Left lobe of liver (tissue), 2 donors: ENCODE data around the gene CHCHD1. TPM values are rescaled to one million over a fixed set of nuclear protein-coding genes. Genes with fewer than 3 reads are reported as not detected.
"Not testable (repeated sequence)": the region's sequence is repeated elsewhere in the genome, so short reads cannot be mapped to it uniquely, and the experiment has no call there.

Source experiments
- ATAC-seq: fragments of 200-7000 bp; cut with Tn5 transposase; one replicate; pipeline ENCODE4 v1.9.1; 2020; ENCODE audit warnings: mild to moderate bottlenecking, moderate library complexity
- DNase-seq: peaks from one replicate; pipeline ENCODE4 v3.0.0-alpha.2; 2020; ENCODE audit warnings: low spot score
- total RNA-seq: library from RNA; stranded (reverse); gene quantifications from one replicate; pipeline ENCODE4 v1.2.1, GENCODE V29; 2021
- donor health status: DM: no; HTN: no; CAD: no; lungs with moderate emphysema.
- donor health status: DM: no; HTN: yes; CAD: no.

Gene CHCHD1
- total RNA-seq, 1 donor from 2014 or later, result 14.1 TPM

- ATAC-seq (no peak), DNase-seq (no peak)
These were observed 13.0 kb upstream of the CHCHD1 start for GRCh38 chr10:73768881-73769280.

DNA sequence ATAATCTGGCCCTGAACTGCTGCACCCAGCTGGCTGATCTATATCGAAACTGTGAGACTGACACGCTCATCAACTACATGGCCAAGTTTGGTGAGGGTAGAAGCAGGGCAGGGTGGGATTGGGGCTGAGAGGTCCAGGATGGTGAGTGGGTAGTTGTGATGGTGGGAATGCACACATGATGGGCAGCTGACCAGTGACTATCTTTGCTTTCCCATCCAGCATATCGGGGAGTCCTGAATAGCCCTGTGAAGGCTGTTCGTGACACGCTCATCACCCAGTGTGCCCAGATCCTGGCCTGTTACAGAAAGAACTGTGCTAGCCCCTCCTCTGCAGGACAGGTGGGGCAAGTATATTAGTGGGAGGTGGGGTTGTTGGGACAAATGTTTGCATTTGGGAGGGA, 12.5 kb upstream of the CHCHD1 start:
- DNase-seq (no peak), ATAC-seq (no peak)

DNA sequence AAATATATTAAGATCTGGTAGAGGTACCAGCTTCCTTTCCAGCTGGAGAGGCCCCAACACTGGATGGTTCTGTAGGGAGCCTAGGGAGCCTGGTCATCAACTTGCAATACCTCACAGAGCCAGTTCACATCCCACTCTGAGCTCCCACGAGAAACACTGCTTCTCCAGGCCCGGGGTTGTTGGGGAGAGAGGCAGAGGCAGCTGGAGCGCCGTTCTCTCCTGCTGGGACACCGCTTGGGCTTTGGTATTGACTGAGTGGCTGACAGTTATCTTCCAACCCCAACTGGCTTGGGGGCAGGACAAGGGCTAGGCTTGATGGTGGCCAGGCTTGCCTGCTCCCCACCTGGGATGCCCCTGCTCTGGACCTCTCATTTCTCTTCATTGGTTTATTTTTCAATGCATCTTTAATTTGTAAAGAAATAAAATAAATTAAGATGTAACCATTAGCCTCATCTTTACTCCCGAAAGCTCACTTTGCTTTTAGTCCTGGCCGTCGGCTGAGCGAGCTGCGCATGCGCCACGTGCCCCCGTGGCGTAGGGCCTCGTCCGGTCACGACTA, 10.0 kb upstream of the CHCHD1 start:
- ATAC-seq (peak; percentile 7), DNase-seq (no peak)

DNA sequence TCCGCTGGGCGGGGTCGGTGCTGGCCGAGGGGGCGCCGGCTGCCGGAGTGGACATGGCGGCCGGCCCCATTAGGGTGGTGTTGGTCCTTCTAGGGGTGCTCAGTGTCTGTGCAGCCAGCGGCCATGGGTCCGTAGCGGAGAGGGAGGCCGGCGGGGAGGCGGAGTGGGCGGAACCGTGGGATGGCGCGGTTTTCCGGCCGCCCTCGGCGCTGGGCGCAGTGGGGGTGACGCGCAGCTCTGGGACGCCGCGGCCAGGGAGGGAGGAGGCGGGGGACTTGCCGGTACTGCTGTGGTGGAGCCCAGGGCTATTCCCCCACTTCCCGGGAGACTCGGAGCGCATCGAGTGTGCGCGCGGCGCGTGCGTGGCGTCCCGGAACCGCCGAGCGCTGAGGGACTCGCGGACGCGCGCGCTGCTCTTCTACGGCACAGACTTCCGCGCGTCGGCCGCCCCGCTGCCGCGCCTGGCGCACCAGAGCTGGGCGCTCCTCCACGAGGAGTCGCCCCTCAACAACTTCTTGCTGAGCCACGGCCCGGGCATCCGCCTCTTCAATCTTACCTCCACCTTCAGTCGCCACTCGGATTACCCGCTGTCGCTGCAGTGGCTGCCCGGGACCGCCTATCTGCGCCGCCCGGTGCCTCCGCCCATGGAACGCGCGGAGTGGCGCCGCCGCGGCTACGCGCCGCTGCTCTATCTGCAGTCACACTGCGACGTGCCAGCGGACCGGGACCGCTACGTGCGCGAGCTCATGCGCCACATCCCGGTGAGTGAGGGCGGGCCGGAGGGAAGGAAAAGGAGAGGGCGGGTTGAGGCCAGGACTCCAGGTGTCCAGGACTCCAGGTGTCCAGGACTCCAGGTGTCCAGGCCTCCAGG, 9.3 kb upstream of the CHCHD1 start:
- peak; percentile 83 for ATAC-seq
- DNase-seq, result peak; percentile 88

DNA sequence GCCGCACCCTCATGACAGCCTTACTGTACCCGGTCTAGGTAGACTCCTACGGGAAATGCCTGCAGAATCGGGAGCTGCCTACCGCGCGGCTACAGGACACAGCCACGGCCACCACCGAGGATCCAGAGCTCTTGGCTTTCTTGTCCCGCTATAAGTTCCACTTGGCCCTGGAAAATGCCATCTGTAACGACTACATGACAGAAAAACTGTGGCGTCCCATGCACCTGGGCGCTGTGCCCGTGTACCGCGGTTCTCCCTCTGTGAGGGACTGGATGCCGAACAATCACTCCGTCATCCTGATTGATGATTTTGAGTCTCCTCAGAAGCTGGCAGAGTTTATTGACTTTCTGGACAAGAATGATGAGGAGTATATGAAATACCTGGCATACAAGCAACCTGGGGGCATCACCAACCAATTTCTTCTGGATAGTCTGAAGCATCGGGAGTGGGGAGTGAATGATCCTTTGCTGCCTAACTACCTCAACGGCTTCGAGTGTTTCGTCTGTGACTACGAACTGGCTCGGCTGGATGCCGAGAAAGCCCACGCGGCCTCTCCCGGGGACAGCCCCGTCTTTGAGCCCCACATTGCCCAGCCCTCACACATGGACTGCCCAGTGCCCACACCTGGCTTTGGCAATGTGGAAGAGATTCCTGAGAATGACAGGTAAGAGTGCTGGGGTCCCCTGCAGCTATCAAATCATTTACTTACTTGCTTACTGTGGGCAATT, 8.5 kb upstream of the CHCHD1 start:
- no peak for DNase-seq
- peak; percentile 0 for ATAC-seq

DNA sequence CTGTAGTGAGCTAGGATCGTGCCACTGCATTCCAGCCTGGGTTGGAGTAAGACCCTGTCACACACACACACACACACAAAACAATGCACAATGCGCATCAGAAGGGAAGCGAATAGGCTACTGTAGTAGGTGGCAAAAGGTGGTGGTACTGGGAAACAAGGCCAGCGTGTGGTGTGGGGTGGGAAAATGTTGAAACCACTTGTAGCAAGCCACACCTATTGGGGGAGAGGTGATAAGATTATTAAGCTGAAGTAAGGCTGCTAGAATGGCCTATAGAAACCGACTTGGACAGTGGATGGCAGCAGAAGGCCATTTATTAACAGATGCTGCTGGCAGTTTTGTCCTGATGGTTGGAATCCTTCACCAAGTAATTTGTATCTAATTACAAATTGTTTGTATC, 7.2 kb upstream of the CHCHD1 start:
- DNase-seq (no peak), ATAC-seq (no peak)

DNA sequence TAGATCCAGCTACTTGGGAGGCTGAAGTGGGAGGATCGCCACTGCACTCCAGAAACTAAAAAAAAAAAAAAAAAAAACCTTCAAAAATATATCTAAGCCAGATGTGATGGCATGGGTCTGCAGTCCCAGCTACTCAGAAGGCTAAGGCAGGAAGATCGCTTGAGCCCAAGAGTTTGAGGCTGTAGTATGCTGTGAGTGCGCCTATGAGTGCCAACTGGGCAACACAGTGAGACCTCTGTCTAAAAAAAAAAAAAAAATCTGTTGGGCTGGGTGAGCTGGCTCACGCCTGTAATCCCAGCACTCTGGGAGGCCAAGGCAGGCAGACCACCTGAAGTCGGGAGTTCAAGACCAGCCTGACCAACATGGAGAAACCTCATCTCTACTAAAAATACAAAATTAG, 2.8 kb upstream of the CHCHD1 start:
- DNase-seq (no peak), ATAC-seq (no peak)

DNA sequence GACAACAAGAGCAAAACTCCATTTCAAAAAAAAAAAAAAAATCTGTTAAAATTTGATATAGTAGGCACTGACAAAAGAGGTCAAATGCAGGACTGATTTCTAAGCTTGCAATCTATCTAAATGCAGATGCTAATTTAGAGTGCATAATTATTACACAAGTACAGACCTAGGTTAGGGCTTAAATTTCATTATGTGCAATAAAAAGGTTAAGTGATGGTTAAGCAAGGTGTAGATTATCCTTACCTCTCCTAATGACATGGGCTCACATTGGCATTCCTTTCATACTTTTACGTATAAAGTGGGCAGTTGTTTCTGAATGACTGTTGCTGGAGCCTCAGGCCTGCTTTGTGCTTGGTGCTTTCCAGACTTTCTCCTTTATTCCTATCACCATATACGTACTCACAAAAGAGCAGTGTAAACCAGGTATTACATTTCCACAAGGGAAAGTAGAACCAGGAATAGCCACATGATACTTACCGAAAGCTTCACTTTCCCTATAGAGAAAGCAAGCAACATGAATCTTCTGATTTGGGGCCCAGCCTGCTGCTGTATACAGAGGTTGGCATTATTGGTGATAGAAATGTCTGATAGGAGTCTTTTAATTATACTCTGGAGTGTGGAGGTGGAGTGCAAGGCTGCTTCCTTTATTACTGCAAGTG, 2.2 kb upstream of the CHCHD1 start:
- ATAC-seq, result no peak

DNA sequence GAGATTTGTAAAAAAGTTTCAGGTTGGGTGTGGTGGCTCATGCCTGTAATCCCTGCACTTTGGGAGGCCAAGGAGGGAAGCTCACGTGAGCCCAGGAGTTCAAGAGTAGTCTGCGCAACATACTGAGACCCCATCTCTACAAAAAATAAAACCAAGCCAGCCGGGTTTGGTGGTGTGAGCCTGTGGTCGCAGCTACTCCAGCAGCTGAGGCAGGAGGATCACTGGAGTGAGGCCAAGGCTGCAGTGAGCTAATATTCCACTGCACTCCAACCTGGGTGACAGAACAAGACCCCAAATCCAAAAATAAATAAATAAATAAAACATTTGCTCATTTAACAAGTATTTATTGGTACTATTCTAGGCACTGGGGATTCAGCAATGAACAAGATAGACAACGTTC, 1.5 kb upstream of the CHCHD1 start:
- no peak for ATAC-seq
- DNase-seq, result no peak

More for the DNA sequence above, 2.2 kb upstream of the CHCHD1 start:
- no peak for DNase-seq

DNA sequence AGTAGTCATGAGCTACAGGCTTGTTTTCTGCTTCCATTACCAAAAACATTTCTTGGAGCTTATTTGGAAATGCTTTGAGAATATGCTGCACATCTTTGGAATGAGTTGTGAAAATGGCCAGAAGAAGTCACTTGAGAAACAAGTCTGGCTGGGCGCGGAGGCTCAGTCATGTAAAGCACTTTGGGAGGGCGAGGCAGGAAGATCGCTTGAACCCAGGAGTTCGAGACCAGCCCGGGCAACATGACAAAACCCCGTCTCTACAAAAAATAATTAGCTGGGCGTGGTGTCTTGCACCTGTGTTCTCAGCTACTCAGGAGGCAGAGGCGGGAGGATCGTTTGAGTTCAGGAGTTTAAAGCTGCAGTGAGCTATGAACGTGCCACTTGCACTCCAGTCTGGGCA, 882 bp upstream of the CHCHD1 start:
- no peak for DNase-seq
- ATAC-seq, result no peak

- DNase-seq, result no peak
- ATAC-seq, result no peak
These were observed 335 bp upstream of the CHCHD1 start for GRCh38 chr10:73781548-73781878.

GRCh38 chr10:73782749-73783085, 869 bp downstream of the CHCHD1 start:
- no peak for ATAC-seq
- no peak for DNase-seq

- ATAC-seq (peak; percentile 81), DNase-seq (peak; percentile 88)
These were observed 3.4 kb downstream of the CHCHD1 start, which contains the start of gene ZSWIM8 for GRCh38 chr10:73785211-73785720. TSS of gene ZSWIM8 (plus strand) at chr10:73785606. CDS start at chr10:73785879, 273 bp downstream.

DNA sequence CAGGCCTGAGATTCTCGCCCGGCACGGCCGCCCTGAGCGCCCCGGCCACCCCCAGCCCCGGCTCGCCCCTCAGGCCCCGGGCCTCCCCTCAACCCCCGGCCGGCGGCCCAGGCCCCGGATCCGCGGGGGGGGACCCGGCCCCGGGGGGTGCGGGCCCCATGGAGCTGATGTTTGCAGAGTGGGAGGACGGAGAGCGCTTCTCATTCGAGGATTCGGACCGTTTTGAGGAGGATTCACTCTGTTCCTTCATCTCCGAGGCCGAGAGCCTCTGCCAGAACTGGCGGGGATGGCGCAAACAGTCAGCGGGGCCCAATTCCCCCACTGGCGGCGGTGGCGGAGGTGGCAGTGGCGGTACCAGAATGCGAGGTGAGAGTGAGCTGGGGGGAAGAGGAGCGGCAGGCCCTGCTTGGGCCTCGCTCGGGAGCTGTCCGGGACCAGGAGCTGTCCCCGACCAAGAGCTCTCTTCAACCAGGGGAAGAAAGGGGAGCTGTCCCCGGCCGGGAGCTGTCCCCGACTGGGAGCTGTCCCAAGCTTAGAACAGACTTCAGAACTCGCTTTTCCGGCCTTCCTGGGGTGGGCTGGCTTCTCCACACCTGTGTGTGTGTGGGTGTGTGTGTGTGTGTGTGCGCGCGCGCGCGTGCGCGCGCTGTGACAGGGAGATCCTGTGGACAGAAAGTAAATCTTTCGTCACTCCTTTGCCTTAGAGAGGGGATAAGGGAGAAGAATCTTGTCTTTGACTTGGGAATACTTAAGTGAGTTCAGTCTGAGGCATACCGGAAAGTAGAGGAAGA, 4.1 kb downstream of the CHCHD1 start:
- ATAC-seq (peak; percentile 35), DNase-seq (peak; percentile 66)

DNA sequence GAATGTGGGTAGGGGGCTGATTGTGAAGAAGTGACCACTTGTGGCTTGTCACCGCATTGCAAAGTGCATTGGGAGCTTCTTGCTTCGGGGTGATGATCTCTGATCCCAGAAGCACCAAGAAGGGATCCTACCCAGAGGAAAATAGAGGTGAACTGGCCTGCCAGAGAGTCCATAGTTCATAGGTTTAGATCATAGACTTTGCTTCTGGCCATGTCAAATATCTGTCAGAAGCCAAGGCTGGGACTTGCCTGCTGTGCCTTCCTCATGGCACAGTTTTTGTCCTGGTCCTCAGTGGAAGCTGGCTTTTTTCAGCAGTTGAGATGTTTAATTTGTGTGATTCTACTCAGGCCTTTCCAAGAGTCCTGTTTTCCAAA, 4.7 kb downstream of the CHCHD1 start:
- ATAC-seq, result peak; percentile 51

DNA sequence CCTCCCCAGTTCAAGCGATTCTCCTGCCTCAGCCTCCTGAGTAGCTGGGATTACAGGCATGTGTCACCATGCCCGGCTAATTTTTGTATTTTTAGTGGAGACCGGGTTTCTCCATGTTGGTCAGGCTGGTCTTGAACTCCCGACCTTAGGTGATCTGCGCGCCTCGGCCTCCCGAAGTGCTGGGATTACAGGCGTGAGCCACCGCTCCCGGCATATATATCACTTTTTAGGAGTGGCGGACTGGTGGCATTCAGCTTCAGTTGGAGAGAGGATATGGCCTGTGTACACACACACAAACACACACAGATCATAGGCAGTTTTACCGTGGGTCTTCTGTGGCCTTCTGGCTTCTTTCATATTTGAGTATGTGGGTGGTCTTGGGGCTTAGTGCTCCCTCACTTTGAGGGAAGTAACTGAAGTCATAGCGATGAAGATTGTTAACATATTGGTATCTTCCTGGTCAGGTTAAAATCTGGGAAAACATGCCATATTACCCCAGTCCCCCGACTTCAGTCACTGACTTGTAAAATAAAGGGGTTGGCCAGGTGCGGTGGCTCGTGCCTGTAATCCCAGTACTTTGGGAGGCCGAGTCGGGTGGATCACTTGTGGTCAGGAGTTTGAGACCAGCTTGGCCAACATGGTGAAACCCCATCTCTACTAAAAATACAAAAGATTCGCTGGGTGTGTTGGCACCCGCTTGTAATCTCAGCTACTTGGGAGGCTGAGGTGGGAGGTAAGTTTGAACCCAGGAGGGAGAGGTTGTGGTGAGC, 5.4 kb downstream of the CHCHD1 start:
- not testable (repeated sequence) for DNase-seq, ATAC-seq

More for the DNA sequence above, 4.7 kb downstream of the CHCHD1 start:
- DNase-seq, result no peak

DNA sequence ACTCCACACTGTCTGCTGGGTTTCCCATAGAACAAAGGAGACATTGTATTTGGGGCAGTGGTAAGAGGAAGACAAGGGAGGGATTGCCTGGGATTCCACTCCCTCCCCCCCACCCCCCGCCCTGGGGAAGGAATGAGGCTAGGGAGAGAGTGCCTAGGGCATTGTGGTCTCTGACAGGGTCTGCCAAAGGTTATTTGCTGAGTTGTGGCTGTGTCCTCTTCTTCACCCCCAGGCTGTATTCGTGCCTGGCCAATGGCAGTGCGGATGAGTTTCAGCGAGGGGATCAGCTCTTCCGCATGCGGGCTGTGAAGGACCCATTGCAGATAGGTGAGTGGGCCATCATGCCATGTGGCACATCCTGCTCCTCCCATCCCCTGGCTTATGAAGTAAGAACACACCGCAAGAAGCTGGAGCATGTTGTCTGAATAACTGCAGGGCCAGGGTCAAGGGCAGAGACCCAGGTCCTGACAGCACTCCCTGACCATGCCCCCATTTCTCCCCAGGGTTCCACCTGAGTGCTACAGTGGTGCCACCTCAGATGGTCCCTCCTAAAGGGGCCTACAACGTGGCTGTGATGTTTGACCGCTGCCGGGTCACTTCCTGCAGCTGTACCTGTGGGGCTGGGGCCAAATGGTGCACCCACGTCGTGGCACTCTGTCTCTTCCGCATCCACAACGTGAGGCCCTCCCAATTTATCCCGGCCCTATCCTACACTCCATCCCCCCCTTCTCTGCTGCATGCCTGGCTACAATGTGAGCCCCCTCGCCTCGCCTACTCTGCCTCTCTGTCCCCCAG, 7.2 kb downstream of the CHCHD1 start:
- DNase-seq (no peak), ATAC-seq (no peak)

GRCh38 chr10:73789659-73790055, 7.8 kb downstream of the CHCHD1 start:
- no peak for ATAC-seq
- no peak for DNase-seq
